ENCODE results near the gene EGR1. TPM values are rescaled to one million over a fixed set of nuclear protein-coding genes. Genes with fewer than 3 reads are reported as not detected.
"Not testable (repeated sequence)": the region's sequence is repeated elsewhere in the genome, so short reads cannot be mapped to it uniquely, and the experiment has no call there.

The EGR1 gene
- polyA plus RNA-seq, 3 donors, result 101 to 410 (median 155) TPM

- DNase-seq (ENCODE audit: low read depth in 3 of 3, low spot score in 2 of 3), result peak in 2 of 3 donors; percentile 39 to 60
Measured at GRCh38 chr5:138503487-138504270, 38.4 kb downstream of the EGR1 start.

GRCh38 chr5:138504799-138505198 is 39.5 kb downstream of the EGR1 start:
- DNase-seq (ENCODE audit: low read depth in 3 of 3, low spot score in 2 of 3), result no peak

- DNase-seq (ENCODE audit: low read depth in 3 of 3, low spot score in 2 of 3), result no peak
Measured at GRCh38 chr5:138506370-138507306, 41.4 kb downstream of the EGR1 start.

GRCh38 chr5:138507485-138507884 is 42.2 kb downstream of the EGR1 start:
- not testable (repeated sequence) for DNase-seq (ENCODE audit: low read depth in 3 of 3, low spot score in 2 of 3)

- DNase-seq (ENCODE audit: low read depth in 3 of 3, low spot score in 2 of 3), result no peak
Measured at GRCh38 chr5:138508958-138509357, 43.7 kb downstream of the EGR1 start.

GRCh38 chr5:138514021-138514420 is 48.7 kb downstream of the EGR1 start:
- no peak for DNase-seq (ENCODE audit: low read depth in 3 of 3, low spot score in 2 of 3)

- DNase-seq (ENCODE audit: low read depth in 3 of 3, low spot score in 2 of 3), result no peak
Measured at GRCh38 chr5:138515556-138516245, 50.4 kb downstream of the EGR1 start.

GRCh38 chr5:138517437-138517836 is 52.2 kb downstream of the EGR1 start:
- no peak for DNase-seq (ENCODE audit: low read depth in 3 of 3, low spot score in 2 of 3)

Other genes with a start within 250 kb of the EGR1 start
- 1 to 10 TPM; 2.3 to 3.8 (median 3.6) TPM for gene GFRA3, start 190.9 kb upstream of the EGR1 start, polyA plus RNA-seq (ENCODE audit: insufficient read length in 3 of 3)
- 1 to 10 TPM; 6.8 to 8.4 (median 7.8) TPM for gene CDC25C, start 133.7 kb upstream of the EGR1 start, polyA plus RNA-seq (ENCODE audit: insufficient read length in 3 of 3)
- gene FAM53C, start 127.2 kb upstream of the EGR1 start, polyA plus RNA-seq (ENCODE audit: insufficient read length in 3 of 3), result 10 to 100 TPM; 29.3 to 31.1 (median 29.7) TPM
- 100 to 1,000 TPM in 1 of 3 donors, 10 to 100 TPM in 2; 96.6 to 102 (median 98.6) TPM for gene KDM3B, start 112.8 kb upstream of the EGR1 start, polyA plus RNA-seq (ENCODE audit: insufficient read length in 3 of 3)
- gene REEP2, start 26.4 kb upstream of the EGR1 start, polyA plus RNA-seq (ENCODE audit: insufficient read length in 3 of 3), result 10 to 100 TPM in 1 of 3 donors, 1 to 10 TPM in 2; 7.2 to 10.9 (median 8.2) TPM
- gene ETF1, start 77.8 kb downstream of the EGR1 start, polyA plus RNA-seq (ENCODE audit: insufficient read length in 3 of 3), result 10 to 100 TPM; 75.5 to 82.8 (median 79.5) TPM
- gene HSPA9, start 109.9 kb downstream of the EGR1 start, polyA plus RNA-seq (ENCODE audit: insufficient read length in 3 of 3), result 100 to 1,000 TPM; 345 to 376 (median 350) TPM